Inflammatory macrophage (primary cell): ENCODE results near the gene SPDYE6.
"Not testable (repeated sequence)": the region's sequence is repeated elsewhere in the genome, so short reads cannot be mapped to it uniquely, and the experiment has no call there.

ENCODE experiments used
- DNase-seq, 2 donors: peaks; one replicate each; pipeline ENCODE4 v3.0.0-alpha.2; 2020 to 2022

Gene SPDYE6

DNA sequence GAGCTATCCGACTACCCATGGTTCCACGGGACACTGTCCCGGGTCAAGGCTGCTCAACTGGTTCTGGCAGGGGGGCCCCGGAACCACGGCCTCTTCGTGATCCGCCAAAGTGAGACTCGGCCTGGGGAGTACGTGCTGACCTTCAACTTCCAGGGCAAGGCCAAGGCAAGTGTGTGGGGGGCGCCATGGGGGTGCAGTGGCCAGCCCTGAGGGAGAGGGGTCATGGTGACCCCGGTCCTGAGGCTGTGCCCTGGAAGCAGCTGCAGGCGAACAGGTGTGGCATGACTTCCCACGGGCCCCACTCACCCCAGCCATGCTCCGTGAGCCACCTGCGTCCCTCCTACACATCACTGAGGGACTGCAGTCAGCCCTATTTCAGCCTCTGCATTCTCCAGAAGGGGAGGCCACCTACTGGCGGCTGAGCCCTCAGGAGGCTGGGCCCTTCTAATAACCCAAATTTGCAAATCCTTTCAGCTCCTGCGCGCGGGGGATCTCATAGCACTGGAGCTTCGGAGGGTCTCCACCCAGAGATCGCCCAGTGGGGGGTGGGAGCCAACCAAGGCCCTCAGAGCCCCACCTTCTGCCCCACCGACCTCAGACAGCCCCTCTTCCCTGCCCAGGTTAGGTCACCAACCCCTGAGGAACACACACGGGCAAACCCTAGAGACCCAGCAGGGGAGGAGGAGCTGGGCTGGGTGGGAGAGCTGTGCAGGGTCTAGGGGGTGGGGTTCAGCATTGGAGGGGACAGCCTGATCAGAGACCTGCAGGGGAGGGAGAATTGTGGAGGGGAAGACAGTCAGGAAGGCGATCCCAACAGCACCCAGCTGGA is 38.8 kb downstream of the SPDYE6 start:
- DNase-seq = no peak

DNA sequence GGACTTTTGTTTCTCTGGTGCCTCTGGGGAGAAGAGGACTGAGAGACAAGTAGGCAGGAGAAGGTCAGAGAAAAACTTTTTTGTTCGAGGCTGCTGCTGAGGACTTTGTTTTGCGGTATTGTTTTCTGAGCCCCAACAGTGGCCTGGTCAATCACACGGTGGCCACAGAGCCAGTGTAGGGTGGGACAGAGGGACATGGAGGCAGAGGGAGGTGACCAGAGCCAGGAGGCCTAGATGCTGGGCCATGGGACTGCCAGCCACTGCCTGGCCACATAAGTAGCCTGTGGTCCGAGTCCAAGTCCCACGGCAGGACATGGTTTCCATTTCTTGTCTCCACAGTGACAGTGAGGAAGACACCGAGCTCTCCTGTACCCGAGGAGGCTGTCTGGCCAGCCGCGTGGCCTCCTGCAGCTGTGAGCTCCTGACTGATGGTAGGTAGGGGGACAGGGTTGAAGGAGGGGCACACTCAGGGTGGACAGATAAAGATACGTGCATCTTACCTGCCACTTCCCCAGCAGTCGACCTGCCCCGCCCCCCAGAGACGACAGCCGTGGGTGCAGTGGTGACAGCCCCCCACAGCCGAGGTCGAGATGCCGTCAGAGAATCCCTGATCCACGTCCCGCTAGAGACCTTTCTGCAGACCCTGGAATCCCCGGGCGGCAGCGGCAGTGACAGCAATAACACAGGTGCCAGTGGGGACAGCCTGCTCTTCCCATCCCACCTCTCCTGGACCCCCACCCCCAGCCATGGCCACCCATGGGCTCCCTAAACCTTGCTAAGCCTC is 42.1 kb downstream of the SPDYE6 start:
- no peak for DNase-seq

DNA sequence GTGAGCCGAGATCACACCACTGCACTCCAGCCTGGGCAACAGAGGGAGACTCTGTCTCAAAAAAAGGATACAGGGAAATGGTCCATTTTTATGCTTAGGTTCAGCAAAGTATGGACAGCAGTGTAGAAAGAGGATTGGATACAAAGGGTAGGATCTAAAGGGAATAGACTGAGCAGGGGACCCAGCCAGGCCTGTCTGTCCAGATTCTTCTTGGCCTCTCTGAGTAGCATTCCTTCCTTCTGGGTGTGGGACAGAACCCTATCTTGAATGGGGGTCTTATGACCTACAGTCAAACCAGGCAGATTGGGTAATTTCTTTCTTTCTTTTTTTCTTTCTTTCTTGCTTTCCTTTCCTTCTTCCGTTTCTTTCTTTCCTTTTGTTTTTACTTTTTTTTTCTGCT is 43.9 kb downstream of the SPDYE6 start:
- DNase-seq = no peak

DNA sequence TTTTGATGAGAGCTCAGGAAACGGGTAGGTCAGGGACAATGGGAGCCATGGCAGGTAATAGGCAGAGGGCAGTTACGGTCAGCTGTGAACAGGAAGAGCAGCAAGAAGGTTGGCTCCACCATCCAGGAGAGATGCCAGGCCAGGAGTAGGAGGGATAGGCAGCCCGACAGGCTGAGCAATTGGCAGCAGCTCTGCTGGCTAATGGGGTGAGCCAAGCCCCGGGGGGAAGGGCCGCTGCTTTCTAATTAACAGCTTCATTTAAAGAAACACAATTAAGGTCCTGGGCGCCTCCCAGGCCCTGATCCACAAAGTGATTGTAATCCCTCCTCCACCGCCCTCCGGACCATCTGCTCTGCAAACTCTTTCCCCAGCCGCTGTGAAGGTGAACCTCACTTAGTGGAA is 45.8 kb downstream of the SPDYE6 start:
- no peak for DNase-seq

DNA sequence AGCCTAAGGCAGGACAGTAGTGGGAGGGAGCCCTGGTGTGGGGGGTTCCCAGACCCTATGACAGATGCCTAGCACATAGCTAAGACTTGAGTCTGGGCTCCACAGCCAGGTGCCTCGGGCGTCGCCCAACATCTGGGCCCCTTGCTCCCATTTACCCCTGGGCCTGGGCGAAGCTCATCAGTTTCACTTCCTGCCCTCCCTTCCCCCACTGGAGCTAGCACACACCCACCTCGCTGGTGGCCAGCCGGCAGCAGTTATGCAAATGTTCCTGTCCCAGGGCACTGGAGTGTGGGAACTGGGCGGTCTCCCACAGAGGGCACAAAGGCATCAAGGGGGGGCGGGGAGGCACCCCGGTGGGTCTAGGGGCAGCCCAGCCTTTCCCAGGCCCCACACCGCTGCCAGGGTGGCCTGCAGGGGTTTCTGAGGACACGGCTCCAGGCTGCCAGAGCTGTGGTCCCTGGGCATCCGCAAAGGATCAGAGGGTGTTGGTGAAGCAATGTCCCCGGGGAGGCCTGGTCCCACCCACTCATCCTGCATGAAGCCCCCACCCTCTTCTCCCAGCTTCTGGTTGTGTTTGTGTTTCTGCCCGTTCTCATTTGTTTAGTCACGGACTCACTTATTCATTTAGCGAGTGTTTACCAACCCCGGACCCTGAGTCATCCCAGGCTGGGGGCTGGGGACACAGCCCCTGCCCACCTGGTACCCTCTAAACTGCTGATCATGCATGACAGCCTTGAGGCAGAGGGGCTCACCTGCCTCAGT is 49.1 kb downstream of the SPDYE6 start:
- DNase-seq = peak; percentile 81 to 87

DNA sequence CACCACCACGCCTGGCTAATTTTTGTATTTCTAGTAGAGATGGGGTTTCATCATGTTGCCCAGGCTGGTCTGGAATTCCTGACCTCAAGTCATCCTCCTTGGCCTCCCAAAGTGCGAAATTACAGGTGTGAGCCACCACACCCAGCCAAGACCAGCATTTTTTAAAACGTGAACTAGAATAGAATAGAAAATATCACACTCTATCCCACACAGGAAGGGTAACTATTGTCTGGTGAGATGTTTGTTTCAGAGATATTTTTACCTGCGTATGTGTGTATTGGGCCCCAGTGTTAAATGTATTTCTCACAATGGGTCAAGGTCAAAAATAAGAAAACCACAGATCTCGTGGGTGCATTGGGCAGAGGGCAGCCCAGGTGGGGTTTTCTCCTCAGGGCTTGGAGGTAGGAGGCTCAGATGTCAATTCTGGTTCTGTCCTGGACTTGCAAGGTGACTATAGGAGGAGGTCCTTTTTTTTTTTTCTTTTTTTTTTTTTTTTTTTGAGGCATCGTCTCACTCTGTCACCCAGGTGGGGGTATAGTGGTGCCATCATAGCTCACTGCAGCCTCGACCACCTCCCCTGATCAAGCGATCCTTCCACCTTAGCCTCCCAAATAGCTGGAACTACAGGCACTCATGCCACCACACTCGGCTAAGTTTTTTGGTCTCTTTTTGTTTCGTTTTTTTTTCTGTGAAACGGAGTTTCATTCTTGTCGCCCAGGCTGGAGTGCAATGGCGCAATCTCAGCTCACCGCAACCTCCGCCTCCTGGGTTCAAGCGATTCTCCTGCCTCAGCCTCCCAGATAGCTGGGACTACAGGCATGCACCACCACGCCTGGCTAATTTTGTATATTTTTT is 50.6 kb downstream of the SPDYE6 start:
- DNase-seq = no peak

DNA sequence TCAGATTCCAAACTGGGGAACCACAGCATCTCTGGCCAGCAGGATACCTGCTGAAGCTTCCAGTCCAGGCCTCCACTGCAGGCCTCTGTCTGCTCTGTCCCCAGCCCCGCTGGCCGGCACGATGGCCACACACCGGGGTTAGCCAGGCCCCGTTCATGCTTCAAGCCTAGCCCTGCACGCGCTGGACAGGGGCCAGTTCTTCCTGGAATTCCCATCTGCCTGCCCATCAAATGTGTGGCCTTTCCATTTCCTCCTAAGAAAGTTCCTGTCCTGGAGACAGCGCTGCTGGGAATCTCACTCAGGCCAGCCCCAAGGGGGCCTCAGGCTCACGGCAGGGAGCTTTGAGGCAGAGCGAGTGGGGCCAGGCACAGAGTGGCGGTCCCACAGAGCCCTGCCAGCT is 51.6 kb downstream of the SPDYE6 start:
- no peak for DNase-seq

DNA sequence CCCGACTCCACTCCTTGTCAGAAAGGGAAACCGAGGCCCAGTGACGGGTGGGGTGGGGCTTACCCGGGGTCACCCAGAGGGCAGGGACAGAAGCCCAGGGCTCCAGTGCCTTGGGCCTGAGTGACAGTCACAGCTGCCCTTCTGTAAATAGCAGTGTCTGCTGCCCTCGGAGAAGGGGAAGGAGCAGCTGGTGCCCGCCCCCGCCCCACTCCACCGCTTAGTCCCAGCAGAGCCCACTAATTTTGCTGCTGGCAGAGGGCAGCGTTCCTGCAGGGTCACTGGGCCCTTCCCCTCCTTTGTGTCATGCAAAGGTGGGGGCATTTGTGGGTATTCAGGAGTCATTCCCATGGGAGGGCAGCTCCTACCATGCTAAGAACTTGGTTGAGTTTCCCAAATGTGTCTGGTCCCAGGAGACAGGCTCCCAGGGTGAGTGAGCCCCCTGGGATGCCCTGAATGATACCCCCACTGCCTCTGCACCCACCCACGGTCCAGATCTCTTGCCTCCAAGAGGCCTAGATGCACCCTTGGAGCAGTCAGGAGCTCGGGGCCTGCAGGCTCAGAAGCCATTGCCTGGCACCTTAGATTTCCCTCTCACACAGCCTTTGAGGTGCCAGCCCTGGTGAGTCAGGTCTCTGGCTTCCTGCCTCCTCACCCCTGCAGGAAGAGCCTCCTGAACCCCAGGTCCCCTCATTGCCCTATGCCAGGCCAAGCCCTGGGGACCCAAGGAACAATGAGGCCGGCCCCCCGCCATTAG is 52.4 kb downstream of the SPDYE6 start:
- peak; percentile 20 to 55 for DNase-seq

DNA sequence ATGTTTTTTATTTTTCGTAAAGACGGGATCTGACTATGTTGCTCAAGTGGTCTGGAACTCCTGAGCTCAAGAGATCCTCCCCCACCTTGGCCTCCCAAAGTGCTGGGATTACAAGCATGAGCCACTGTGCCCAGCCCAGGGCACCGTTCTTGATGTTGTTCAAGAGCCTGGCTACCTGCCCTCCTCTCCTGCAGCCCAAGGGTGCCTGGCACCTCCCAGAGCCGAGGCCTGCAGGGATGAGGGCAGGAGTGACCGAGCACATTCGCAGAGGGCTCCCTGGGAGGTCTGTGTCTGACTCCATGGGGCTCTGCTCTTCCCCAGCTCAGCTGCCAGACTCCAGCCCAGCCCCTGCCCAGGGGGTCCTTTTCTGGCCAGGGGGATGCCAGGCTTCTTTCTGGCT is 54.2 kb downstream of the SPDYE6 start:
- DNase-seq = no peak

DNA sequence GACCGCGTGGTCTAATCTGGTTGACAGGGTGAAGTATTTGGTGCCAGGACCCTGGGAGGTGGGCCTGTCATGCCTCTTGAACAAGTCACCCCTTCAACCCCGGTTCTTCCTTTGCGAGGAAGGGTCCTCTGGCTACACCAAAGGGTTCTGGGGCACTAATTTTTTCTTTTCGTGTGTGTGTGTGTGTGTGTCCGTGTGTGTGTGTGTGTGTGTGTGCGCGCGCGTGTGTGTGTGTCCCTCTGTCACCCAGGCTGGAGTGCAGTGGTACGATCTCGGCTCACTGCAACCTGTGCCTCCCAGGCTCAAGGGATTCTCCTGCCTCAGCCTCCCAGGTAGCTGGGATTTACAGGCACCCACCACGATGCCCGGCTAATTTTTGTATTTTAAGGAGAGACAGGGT is 54.9 kb downstream of the SPDYE6 start:
- DNase-seq = not testable (repeated sequence)

DNA sequence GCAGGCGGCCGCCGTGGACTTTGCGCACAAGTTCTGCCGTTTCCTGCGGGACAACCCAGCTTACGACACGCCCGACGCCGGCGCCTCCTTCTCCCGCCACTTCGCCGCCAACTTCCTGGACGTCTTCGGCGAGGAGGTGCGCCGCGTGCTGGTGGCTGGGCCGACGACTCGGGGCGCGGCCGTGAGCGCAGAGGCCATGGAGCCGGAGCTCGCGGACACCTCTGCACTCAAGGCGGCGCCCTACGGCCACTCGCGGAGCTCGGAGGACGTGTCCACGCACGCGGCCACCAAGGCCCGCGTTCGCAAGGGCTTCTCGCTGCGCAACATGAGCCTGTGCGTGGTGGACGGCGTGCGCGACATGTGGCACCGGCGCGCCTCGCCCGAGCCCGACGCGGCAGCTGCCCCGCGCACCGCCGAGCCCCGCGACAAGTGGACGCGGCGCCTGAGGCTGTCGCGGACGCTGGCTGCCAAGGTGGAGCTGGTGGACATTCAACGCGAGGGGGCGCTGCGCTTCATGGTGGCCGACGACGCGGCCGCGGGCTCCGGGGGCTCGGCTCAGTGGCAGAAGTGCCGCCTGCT is 55.5 kb downstream of the SPDYE6 start:
- DNase-seq = no peak

DNA sequence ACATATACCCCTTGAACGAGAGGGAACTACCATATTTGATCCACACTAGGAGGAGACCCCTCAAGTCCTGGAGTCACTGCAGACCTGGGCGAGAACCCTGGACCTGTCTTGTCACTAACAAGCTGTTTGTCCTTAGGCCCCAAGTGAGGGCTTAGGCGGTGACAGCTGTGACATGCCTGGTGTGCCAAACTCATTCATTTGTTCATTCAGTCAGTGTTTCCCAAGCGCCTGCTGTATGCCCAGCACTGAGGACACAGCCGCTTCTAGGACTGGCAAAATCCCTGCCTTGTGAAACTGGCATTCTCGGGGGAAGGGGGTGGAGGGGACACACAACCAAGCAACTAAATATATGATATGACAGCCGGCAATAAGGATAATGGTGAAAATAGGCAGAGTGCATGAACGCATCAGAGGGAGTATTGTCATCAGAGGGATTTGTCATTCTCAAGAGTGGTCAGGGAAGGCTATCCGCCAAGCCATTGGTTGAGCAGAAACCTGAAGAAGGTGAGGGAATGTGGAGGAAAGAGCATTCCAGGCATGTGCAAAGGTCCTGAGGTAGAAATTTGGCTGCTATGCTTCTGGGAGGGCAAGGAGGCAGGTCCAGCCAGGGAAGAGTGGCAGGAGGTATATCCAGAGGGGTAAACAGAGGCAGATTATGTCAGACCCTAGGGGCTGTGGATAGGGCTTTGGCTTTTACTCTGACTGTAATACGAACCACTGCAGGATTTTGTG is 58.6 kb downstream of the SPDYE6 start:
- no peak for DNase-seq

DNA sequence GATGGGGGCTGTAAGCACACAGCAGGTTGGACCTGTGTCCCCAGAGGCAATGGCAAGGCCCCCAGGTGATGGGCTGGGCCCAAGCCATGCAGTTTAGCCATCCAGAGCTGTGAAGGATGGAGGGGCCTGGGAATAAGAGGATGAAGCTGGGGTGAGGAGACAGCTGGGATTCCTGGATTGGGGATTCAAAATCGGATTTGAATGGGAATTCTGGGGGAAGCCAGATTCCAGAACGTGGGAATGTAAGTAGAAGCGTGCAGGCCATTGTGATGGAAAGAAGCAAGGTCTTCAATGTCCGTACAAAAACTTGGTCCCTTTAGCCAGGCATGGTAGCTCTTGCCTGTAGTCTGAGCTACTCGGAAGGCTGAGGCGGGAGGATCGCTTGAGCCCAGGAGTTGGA is 59.7 kb downstream of the SPDYE6 start:
- DNase-seq = no peak

DNA sequence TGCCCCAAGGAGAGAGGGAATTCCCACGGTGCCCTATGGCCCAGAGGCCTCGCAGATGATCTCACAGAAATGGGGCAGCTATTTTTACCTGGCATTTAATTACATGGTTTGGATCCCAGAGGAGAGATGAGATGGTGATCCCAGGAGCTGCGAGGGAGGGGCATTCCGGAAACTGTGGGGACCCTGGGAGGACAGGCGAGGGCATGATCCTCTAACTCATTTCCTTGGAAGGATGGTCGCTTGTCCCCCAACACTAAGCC is 60.1 kb downstream of the SPDYE6 start:
- DNase-seq = no peak
